NK-92 treated with Interleukin-12 subunit alpha and Interleukin-12 subunit beta, amount 100 ng/mL, for 24 hours (cell line): ENCODE data around the gene ADGRE2.
"Not testable (repeated sequence)": the region's sequence is repeated elsewhere in the genome, so short reads cannot be mapped to it uniquely, and the experiment has no call there.

Experiments used
- DNase-seq: peaks from one replicate; lab custom pipeline; 2025; lab: John Stamatoyannopoulos, UW

ADGRE2 gene

DNA sequence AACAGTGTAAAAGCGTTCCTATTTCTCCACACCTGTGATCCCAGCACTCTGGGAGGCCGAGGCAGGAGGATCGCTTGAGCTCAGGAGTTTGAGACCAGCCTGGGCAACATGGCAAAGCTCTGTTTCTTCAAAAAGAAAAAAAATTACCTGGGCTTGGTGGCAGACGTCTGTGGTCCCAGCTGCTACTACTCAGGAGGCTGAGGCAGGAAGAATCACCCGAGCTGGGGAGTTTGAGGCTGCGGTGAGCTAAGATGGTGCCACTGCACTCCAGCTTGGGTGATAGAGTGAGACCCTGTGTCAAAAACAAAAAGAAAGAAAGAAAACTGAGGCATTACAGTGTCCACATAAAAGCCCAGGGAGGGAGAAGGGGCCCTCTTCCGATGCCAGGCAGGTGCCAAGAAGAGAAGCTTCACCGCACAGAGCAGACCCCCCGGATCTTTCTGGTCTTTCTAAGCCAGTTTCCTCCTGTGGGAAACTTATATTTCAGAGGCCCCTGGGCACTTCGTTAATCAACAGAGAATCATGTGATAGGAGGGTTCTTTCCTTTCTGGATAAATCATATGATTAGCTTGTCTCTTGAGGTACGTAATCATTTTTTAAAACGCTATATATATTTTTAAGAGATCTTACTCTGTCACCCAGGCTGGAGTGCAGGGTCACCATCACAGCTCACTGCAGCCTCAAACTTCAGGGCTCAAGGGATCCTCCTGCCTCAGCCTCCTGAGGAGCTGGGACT is at the start of gene ADGRE2:
Gene ADGRE2 (minus strand): TSS at position 451 of the 736 bp plus-strand sequence. CDS start 1,804 bp downstream, outside the sequence.
- DNase-seq: not testable (repeated sequence)

DNA sequence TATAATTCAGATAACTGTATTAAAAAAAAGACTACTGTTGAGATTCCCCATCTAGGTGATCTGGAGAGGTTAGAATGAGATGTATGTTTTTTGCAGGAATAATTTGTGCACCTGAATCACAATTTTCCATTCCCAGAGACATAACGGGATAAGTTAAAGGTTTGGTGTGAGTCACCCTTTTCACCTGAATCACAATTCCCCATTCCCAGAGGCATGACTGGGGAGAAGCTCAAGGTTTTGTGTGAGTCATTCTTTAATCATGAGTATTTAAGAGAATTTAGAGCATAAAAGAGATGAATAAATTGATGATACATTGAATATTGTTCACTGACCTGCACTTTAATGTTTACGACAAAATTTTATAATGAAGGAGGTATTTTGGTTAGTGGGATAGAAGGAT is 47.6 kb upstream of the ADGRE2 start:
- DNase-seq: no peak

DNA sequence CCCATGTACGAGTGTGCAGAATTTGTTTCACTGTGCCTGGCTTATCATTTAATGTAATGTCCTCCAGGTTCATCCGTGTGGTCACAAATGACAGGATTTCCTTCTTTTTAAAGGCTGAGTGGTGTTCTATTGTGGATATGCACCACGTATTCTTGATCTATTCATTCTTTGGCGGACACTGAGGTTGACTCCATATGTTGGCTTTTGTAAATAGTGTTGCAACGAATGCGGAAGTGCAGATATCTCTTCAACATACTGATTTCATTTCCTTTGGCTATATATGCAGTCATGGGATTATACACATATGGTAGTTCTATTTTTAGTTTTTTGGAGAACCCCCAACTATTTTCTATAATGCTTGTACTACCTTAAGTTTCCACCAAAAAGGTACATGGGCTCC is 43.6 kb upstream of the ADGRE2 start:
- DNase-seq: no peak

DNA sequence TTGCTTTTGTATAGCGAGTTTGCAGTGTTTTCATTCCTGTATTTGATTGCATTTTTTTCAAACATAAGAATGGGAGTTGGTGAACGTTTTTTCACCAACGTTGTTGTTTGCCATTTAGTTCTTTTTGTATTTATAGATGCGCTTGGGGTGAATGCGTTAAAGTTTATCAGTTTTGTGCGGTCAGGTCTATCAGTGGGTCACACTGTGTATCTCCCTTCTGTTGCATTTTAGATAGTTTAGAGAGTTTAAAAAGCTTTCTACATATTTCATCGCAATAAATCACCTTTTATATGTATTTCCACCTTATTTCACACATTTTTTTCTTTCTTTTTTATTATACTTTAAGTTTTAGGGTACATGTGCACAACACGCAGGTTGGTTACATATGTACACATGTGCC is 40.2 kb upstream of the ADGRE2 start:
- no peak for DNase-seq

DNA sequence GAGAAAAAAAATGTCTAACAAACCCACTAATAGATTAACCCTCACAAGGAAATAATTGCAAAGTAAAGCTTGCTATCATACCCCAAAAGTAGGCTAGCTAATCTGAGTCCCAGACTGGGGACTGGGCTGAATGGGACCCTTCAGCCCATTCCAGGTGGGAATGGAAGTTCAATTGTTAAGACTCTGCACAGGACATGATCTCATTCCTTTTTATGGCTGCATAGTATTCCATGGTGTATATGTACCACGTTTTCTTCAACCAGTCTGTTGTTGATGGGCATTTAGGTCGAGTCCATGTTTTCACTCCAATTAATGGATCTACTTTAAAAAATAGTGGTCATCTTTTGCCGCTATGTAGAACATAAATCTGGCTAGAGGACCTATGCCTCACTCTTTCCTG is 38.7 kb upstream of the ADGRE2 start:
- no peak for DNase-seq

DNA sequence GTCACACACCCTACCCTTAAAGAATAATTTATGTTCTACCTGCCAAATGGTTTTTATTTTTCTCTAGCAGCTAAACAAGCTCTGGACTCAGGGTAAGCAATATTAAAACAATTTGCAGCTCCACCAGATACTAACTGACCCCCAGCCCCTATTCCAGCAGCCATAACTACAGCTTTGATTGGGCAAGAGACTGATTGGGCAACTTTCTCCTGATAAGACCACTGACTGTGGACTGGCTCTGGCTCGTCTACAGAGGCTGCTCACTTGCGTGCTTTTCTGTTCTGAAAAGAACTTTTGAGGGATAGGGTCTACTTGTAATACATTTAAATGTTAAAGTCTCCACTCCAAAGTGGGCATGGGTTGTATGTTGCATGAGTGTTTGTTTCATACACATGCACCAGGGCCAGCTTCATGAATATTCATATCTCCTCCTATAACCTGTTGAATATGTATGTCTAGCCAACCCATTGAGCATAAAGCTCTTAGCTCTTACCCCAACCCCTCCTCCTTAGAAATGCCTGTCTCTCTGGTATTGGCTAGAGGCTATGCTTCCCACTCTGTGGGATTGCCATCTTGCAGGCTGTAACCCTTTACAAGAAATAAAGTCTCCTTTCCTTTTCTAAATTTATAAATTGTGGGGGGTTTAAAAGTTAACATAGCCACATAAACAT is 36.8 kb upstream of the ADGRE2 start:
- no peak for DNase-seq

DNA sequence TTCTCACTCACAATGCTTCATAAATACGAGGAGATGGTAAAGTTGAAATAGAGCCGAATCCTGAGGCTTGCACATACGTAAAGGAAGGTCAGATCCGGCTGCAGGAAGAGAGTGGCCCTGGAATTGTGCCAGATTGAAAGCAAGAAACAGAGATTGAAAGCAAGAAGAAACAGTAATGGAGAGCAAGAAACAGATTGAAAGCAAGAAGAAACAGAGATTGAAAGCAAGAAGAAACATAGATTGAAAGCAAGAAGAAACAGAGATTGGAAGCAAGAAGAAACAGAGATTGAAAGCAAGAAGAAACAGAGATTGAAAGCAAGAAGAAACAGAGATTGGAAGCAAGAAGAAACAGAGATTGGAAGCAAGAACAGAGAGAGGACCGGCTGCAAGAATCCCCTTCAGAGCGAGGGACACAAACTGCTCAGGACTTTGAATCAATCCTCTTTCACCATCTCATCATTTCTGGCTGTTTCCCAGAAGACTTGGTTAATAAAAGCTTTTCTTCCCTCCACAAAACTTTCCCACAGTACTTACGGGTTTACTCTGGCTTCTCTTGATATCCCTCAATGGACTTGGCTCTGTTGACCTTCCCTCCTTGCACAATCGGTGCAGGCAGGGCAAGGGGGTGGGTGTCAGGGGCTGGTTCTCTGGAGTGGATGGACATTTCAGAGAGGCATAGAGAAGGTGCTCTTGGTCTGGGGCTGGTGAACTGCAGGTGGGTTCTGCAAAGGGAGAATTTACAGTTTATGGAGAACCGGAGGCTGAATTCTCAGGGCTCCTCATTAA is 31.1 kb upstream of the ADGRE2 start:
- DNase-seq: no peak

DNA sequence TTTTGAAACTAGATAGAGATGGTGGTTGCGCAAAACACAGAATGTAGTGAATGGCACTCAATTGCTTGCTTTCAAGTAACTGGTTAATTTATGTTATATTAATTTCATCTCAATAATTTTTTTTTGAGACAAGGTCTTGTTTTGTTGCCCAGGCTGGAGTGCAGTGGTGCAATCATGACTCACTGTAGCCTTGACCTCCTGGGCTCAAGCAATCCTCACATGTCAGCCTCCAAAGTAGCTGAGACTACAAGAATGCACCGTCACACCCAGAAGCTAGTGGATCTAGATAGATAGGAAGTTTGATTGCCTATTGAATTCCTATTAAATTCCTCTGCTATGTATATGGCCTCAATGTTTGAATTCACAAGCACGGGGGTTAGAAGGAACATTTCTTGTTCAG is 26.4 kb upstream of the ADGRE2 start:
- no peak for DNase-seq

DNA sequence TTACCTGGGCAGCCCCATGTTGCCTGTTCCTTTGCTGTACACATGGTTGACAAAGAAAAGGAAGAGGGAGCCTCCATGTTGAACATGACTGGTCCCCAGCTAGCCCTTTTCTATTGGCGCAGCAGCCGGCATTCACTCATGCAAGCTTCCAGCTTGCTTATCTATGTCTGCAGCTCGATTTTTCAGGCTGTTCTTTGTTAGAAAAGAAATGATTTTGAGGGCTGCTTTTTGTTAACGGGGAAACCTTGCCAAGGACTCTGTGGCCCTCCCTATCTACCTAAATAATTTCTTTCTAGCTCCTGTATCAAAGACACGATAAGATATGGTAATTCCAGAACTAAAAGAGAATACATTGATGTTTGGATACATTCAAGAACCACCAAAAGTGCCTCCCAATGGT is 20.4 kb upstream of the ADGRE2 start:
- no peak for DNase-seq

DNA sequence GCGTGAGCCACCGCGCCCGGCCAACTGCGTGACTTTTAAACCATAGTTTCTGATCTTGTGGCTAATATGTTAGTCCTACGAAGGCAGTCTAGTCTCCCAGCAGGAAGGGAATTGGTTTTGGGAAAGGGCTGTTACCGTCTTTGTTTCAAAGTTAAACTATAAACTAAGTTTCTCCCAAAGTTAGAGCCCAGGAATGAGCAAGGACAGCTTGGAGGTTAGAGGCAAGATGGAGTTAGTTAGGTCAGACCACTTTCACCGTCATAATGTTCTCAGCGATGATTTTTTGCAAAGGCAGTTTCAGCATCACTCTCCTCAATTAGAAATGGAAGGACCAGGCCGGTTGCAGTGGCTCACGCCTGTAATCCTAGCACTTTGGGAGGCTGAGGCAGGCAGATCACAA is 17.7 kb upstream of the ADGRE2 start:
- DNase-seq: no peak

DNA sequence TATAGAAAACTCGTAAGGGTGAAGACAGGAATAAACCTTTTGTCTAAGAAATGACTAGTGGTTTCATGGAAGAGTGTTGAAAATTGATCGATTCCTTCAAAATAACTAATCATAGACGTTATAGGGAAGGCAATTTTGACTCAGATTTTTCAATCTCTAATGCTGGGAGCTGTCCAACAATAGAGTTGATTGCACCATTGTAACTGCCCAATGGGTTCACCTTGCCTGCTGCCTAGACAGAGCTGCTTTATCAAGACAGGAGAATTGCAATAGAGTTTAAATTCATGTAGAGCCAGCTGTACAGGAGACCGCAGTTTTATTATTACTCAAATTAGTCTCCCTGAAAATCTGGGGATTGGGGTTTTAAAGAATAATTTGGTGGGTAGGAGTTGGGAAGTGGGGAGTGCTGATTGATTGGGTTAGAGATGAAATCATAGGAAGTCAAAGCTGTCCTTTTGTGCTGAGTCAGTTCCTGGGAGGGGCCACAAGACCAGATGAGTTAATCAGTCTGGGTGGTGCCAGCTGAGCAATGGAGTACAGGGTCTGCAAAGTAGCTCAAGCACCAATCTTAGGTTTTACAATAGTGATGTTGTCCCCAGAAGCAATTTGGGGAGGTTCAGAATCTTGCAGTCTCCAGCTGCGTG is 16.8 kb upstream of the ADGRE2 start:
- DNase-seq: no peak

DNA sequence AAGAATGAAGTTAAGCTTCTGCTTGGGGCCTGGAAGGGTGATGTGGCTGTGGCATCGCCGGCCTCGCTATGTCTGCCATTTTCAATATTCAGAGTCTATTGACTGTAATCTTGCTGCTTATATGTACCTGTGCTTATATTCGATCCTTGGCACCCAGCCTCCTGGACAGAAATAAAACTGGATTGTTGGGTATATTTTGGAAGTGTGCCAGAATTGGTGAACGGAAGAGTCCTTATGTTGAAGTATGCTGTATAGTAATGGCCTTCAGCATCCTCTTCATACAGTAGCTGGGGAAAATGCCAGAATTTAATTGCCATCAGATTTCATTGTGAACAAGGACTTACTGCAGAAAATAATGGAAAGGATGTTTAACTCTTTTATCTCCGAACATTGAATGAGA is 13.9 kb upstream of the ADGRE2 start:
- not testable (repeated sequence) for DNase-seq

DNA sequence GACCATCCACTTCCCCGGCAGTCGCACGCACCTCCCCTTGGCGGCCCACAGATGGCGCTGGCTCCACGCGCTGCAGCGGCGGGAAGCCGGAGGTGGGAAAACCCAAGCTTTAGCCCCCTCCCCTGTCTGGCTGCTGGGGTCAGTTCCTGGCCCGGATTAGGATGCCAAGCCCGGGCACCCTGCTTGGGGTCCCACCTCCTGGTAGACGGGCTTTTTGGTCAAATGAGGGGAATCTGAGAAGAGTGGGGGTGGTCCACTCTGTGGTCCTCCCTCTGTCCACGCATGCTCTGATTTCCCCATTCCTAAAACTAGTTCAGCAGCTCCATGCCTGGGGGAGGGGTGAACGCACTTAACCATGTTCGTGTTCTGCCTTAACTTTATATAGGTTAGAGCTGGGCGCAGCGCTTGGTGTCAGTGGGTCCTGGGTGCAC is 8.1 kb upstream of the ADGRE2 start:
- DNase-seq: no peak

DNA sequence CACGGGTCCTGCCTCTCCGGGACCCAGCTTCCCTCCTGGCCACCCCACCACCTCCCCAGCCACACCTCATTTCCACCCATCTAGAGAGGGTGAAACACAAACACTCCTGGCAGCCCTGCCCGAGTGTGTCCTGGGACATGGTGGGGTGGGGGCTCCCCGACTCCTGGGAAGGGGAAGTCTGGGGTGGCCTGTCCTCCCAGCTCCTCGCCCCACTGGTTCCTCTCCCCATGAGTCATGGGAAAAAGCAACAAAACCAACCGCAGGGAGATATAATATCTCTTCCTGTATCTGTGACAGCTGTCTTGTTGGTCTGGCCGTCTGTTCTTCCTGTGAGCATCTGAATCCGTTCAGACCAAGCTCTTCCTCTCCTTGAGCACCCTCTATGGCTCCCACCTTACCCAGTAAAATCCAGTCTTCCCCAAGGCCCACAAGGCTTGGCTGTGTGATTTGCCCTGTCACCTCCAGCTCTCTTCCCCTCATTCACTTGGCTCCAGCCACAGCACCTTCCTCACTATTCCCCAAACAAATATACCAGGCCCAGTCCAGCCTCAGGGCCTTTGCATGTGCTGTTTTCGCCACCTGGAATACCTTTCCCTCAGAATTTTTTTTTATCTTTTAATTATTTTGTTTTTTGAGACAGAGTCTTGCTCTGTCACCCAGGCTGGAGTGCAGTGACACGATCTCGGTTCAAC is 6.9 kb upstream of the ADGRE2 start:
- DNase-seq: not testable (repeated sequence)

DNA sequence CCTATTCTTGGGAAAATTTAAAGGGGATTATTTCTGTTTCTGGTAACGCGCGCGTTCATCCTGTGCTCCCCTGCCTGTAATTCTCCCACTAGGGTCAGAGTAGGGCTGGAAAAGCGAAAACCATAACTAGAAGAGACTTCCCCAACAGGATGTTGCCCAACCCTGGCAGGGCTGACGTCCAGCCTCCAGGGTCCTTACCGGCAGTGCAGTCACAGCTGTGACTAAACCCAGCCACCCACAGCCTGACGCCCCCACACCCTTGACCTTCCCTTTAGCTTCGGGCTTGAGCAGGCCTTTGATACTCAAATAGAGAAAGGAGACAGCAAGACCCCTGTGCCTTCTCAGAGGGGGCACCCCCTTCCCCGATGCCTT is 6.4 kb upstream of the ADGRE2 start:
- DNase-seq: peak; percentile 63

DNA sequence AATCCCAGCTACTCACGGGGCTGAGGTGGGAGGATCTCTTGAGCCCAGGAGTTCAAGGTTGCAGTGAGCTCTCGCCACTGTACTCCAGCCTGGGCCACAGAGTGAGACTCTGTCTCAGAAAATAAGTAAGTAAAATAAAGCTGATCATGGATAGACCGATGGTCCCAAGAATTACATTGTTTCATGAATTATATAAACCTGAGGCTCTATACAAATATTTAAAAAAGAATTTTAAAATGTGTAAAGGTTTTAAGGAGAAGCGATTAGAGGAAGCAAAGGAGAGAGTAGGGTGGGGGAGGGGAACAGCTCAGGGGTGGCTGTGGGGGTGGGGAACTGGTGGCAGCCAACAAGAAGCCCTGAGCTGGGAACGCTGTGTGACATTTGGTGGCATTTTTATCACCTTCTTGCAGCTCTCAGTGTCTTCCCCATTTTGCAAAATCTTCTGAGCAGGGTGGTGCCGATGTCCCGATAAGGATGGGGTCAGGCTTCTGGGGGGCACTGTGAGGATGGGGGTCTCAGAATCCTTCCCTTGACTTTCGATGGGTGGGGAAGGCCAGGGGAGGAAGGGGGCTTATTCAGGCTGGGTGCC is 5.1 kb upstream of the ADGRE2 start:
- not testable (repeated sequence) for DNase-seq

DNA sequence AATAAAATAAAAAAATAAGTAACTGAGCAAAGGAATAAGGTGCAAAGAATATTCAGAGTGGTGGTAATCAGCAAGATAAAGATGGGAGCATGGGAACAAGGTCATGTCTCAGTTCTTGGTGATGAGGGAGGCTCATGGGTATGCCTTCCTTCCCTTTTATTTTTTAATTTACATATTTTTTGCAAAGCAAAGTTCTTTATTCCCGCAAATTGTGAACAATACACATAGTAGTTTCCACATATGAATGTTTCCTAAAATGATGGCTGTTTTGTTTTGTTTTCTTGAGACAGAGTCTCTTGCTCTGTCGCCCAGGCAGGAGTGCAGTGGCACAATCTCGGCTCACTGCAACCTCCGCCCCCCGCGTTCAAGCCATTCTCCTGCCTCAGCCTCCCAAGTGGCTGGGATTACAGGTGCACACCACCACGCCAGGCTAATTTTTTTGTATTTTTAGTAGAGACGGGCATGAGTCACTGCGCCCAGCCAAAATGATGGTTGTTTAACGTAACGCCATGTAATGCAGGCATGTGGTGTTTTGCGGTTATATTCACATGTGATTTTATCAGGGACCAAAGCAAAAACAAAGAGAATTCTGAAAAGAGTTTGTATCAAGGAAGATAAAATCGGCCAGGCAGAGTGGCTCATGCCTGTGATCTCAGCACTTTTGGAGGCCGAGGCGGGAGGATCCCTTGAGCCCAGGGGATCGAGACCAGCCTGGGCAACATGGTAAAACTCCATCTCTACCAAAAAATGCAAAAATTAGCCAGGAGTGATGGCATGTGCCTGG is 4.5 kb upstream of the ADGRE2 start:
- DNase-seq: no peak

DNA sequence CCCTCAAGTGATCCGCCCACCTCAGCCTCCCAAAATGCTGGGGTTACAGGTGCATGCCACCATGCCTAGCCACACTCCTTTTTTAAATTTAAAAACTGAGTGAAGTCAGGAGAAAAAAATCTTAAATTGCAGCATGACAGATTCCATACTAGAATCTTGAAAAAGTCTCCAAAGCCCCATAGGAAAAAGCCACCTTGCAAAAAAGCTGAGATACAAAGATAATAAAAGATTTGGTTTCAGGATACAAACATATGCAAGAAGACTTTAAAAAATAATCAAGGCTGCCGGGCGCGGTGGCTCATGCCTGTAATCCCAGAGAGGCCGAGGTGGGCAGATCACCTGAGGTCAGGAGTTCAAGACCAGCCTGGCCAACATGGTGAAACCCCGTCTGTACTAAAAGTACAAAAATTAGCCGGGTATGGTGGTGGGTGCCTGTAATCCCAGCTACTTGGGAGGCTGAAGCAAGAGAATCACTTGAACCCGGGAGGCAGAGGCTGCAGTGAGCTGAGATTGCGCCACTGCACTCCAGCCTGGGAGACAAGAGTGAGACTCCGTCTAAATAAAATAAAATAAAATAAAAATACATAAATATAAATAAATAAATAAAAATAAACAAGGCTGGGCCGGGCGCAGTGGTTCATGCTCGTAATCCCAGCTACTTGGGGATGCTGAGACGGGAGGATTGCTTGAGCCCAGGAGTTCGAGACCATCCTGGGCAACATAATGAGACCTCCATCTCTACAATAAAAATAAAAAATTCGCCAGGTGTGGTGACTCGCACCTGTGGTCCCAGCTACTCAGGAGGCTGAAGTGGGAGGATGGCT is 3.6 kb upstream of the ADGRE2 start:
- not testable (repeated sequence) for DNase-seq

DNA sequence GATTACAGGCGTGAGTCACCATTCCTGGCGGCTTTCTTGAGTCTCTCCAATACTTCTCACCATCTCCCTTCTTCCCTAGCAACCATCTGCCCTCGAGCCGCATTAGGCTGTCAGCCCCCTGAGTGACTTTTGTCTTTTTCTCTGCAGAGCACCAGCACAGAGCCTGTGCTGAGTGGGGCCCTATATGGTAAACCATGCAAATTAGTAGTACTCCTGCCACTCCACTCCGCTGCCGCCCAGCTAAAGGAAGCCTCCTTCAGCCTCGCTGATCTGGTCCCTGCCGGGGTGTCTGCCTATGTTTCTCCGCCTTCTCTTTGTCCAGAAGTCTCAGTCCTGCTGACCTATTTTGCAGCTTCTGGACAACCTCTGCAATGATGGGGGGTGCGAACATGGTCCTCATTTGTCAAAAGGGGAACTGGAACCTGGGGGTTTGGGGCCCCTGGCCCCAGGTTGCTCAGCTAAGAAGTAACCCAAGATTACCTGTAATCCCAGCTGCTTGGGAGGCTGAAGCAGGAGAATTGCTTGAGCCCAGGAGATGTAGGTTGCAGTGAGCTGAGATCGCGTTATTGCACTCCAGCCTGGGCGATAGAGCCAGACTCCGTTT is 2.4 kb upstream of the ADGRE2 start:
- not testable (repeated sequence) for DNase-seq
